Subcutaneous abdominal adipose tissue (tissue), 5 donors: ENCODE results near the gene RSL24D1.

Source experiments
- H3K27ac ChIP-seq: one replicate; pipeline ENCODE4 v1.7.0; 2013; ENCODE audit warnings: low read depth, mild to moderate bottlenecking, inconsistent platforms, low read length, moderate library complexity
- H3K27me3 ChIP-seq, 5 donors: one replicate each; pipeline ENCODE4 v1.7.0; 2013; ENCODE audit warnings: low read length in 5 of 5, inconsistent platforms in 1 of 5; ENCODE audit not compliant: control insufficient read depth in 5 of 5, insufficient read depth in 4 of 5
- H3K36me3 ChIP-seq, 5 donors: one replicate each; pipeline ENCODE4 v1.7.0; 2013; ENCODE audit warnings: low read length in 5 of 5; ENCODE audit not compliant: control insufficient read depth in 5 of 5, insufficient read depth in 5 of 5
- H3K4me1 ChIP-seq, 5 donors: one replicate each; pipeline ENCODE4 v1.7.0; 2013; ENCODE audit warnings: low read length in 5 of 5, mild to moderate bottlenecking in 3 of 5, moderate library complexity in 1 of 5; ENCODE audit not compliant: control insufficient read depth in 5 of 5, insufficient read depth in 5 of 5
- H3K4me3 ChIP-seq, 5 donors: one replicate each; pipeline ENCODE4 v1.7.0; 2013; ENCODE audit warnings: low read length in 5 of 5, low read depth in 1 of 5
- H3K9ac ChIP-seq, 5 donors: one replicate each; pipeline ENCODE4 v1.7.0; 2013; ENCODE audit warnings: low read length in 5 of 5, mild to moderate bottlenecking in 4 of 5, moderate library complexity in 3 of 5
- H3K9me3 ChIP-seq, 5 donors: one replicate each; pipeline ENCODE4 v1.7.0; 2013; ENCODE audit warnings: low read length in 5 of 5; ENCODE audit not compliant: control insufficient read depth in 5 of 5
- donor health status: healthy.
- donor health status: healthy.
- donor health status: healthy.
- donor health status: healthy.
- donor health status: healthy.

The RSL24D1 gene

GRCh38 chr15:55196458-55197361 is at the start of gene RSL24D1:
TSS of gene RSL24D1 (minus strand) at chr15:55196941. CDS start at chr15:55196890, 51 bp downstream.
- H3K27me3 ChIP-seq, result no peaks in the 10 kb centered on the region
- H3K4me3 ChIP-seq, result peak within 1 kb of the TSS; percentile 86 to 99 (median 93)
- H3K27ac ChIP-seq, result peak within 1 kb of the TSS; percentile 97
- no peaks in the 10 kb centered on the region for H3K9me3 ChIP-seq
- peaks cover 5 to 34% (median 29%) of the 10 kb centered on the region in 5 donors for H3K4me1 ChIP-seq
- H3K36me3 ChIP-seq, result peaks cover 0 to 7% (median 3%) of the 10 kb centered on the region in 5 donors
- peak within 1 kb of the TSS; percentile 92 to 97 (median 94) for H3K9ac ChIP-seq

GRCh38 chr15:55245059-55245458 is 48.3 kb upstream of the RSL24D1 start:
- Histone ChIP-seq H3K9me3 (no peaks in the 10 kb centered on the region), H3K27me3 (no peaks in the 10 kb centered on the region), H3K4me3 (no peak overlapping the region), H3K4me1 (peaks cover 0 to 13% (median 3%) of the 10 kb centered on the region in 5 donors), H3K27ac (no peak overlapping the region), H3K36me3 (peaks cover 0 to 4% (median 0%) of the 10 kb centered on the region in 5 donors), H3K9ac (no peak overlapping the region)

- peaks cover 0 to 4% (median 0%) of the 10 kb centered on the region in 5 donors for H3K36me3 ChIP-seq
- no peak overlapping the region for H3K27ac ChIP-seq
- H3K27me3 ChIP-seq, result no peaks in the 10 kb centered on the region
- H3K4me1 ChIP-seq, result peaks cover 0 to 14% (median 0%) of the 10 kb centered on the region in 5 donors
- H3K4me3 ChIP-seq, result no peak overlapping the region
- H3K9ac ChIP-seq, result no peak overlapping the region
- no peaks in the 10 kb centered on the region for H3K9me3 ChIP-seq
These were observed 45.1 kb upstream of the RSL24D1 start for GRCh38 chr15:55241891-55242290.

GRCh38 chr15:55241186-55241585 is 44.4 kb upstream of the RSL24D1 start:
- Histone ChIP-seq H3K4me1 (peaks cover 0 to 14% (median 0%) of the 10 kb centered on the region in 5 donors), H3K27me3 (no peaks in the 10 kb centered on the region), H3K4me3 (no peak overlapping the region), H3K9me3 (no peaks in the 10 kb centered on the region), H3K27ac (no peak overlapping the region), H3K9ac (no peak overlapping the region), H3K36me3 (peaks cover 0 to 4% (median 0%) of the 10 kb centered on the region in 5 donors)

GRCh38 chr15:55240125-55240760 is 43.5 kb upstream of the RSL24D1 start:
- Histone ChIP-seq H3K27ac (no peak overlapping the region), H3K36me3 (peaks cover 0 to 4% (median 0%) of the 10 kb centered on the region in 5 donors), H3K4me3 (no peak overlapping the region)

GRCh38 chr15:55239440-55240124 is 42.8 kb upstream of the RSL24D1 start:
- H3K27me3 ChIP-seq, result no peaks in the 10 kb centered on the region
- no peak overlapping the region for H3K27ac ChIP-seq
- H3K36me3 ChIP-seq, result peaks cover 0 to 4% (median 0%) of the 10 kb centered on the region in 5 donors
- no peak overlapping the region for H3K9ac ChIP-seq
- H3K4me3 ChIP-seq, result no peak overlapping the region
- peaks cover 0 to 14% (median 0%) of the 10 kb centered on the region in 5 donors for H3K4me1 ChIP-seq
- no peaks in the 10 kb centered on the region for H3K9me3 ChIP-seq

More at GRCh38 chr15:55240125-55240760, 43.5 kb upstream of the RSL24D1 start:
- H3K4me1 ChIP-seq, result peaks cover 0 to 14% (median 0%) of the 10 kb centered on the region in 5 donors
- H3K9ac ChIP-seq, result no peak overlapping the region
- H3K27me3 ChIP-seq, result no peaks in the 10 kb centered on the region
- H3K9me3 ChIP-seq, result no peaks in the 10 kb centered on the region

GRCh38 chr15:55238877-55239276 is 42.1 kb upstream of the RSL24D1 start:
- Histone ChIP-seq H3K4me1 (peaks cover 0 to 14% (median 0%) of the 10 kb centered on the region in 5 donors), H3K36me3 (peaks cover 0 to 4% (median 0%) of the 10 kb centered on the region in 5 donors), H3K27ac (no peak overlapping the region), H3K27me3 (no peaks in the 10 kb centered on the region), H3K4me3 (no peak overlapping the region), H3K9ac (no peak overlapping the region), H3K9me3 (no peaks in the 10 kb centered on the region)

GRCh38 chr15:55237219-55238130 is 40.7 kb upstream of the RSL24D1 start:
- peaks cover 0 to 14% (median 0%) of the 10 kb centered on the region in 5 donors for H3K4me1 ChIP-seq
- H3K9ac ChIP-seq, result no peak overlapping the region
- H3K4me3 ChIP-seq, result no peak overlapping the region
- no peak overlapping the region for H3K27ac ChIP-seq
- peaks cover 0 to 3% (median 0%) of the 10 kb centered on the region in 5 donors for H3K36me3 ChIP-seq
- H3K9me3 ChIP-seq, result no peaks in the 10 kb centered on the region
- H3K27me3 ChIP-seq, result no peaks in the 10 kb centered on the region

- peaks cover 0 to 6% (median 0%) of the 10 kb centered on the region in 5 donors for H3K4me1 ChIP-seq
- H3K9me3 ChIP-seq, result no peaks in the 10 kb centered on the region
- no peak overlapping the region for H3K4me3 ChIP-seq
- H3K9ac ChIP-seq, result no peak overlapping the region
- H3K27me3 ChIP-seq, result no peaks in the 10 kb centered on the region
- peaks cover 0 to 3% (median 0%) of the 10 kb centered on the region in 5 donors for H3K36me3 ChIP-seq
- H3K27ac ChIP-seq, result no peak overlapping the region
These were observed 38.9 kb upstream of the RSL24D1 start for GRCh38 chr15:55235546-55236036.
